Breast epithelium (tissue), 3 donors: ENCODE results near the gene SELPLG.

Experiments
- CTCF ChIP-seq, 3 donors: fragments of 450-650 bp; IDR thresholded peaks; one replicate each; pipeline ENCODE4 v1.5.1; 2016 to 2017; ENCODE audit warnings: antibody characterized with exemption in 3 of 3, mild to moderate bottlenecking in 3 of 3, moderate library complexity in 3 of 3
- POLR2A ChIP-seq: fragments of 450-650 bp; IDR thresholded peaks from one replicate; pipeline ENCODE4 v1.6.1; 2016; ENCODE audit warnings: antibody characterized with exemption, mild to moderate bottlenecking, moderate library complexity
- POLR2AphosphoS5 ChIP-seq, 3 donors: sonication (generic); formaldehyde crosslinking; IDR thresholded peaks; one replicate each; pipeline ENCODE4 v1.6.1; 2017; ENCODE audit warnings: antibody characterized with exemption in 3 of 3

DNA sequence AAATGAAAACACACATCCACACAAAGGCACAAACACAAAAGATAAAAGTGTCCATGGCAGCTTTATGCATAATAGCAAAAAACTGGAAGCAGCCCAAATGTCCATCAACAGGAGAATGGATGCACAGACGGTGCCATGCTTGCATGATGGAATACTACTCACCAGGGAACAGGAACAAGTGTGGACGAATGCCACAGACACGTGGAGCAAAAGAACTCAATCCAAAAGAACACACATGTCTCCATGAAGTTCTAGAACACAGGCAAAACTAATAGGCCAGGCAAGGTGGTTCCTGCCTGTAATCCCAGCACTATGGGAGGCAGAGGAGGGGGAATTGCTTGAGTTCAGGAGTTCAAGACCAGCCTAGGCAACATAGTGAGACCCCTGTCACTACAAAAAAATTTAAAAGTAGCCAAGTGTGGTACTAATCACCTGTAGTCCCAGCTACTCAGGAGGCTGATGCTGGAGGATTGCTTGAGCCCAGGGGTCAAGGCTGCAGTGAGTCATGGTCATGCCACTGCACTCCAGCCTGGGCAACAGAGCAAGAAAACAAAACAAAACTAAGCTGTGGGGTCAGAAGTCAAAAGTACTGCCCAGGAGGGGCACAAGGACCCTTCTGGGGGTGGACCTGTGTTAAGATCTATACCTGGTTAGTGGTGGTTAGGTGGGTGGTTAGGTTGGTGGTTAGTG is 28.5 kb downstream of the SELPLG start:
- TF ChIP-seq CTCF (IDR thresholded peaks at IDR 0.05), result no peak
- no peak for TF ChIP-seq POLR2A
- no peak for TF ChIP-seq POLR2AphosphoS5 (IDR thresholded peaks at IDR 0.05)
